CD14-positive monocyte (primary cell): Measurements from ENCODE around the gene KBTBD3. TPM values are rescaled to one million over a fixed set of nuclear protein-coding genes. Genes with fewer than 3 reads are reported as not detected.

ENCODE experiments used
- DNase-seq, 3 donors: peaks; one replicate each; pipeline ENCODE4 v3.0.0-alpha.2; 2011 to 2022
- H2AFZ ChIP-seq: 2 replicates; pipeline ENCODE4 v1.6.0; 2012; ENCODE audit warnings: mild to moderate bottlenecking, low read depth, low read length, inconsistent platforms; ENCODE audit not compliant: insufficient read depth, poor library complexity, severe bottlenecking
- H3K27ac ChIP-seq, 2 donors: 1 replicate in 1 of 2; 2 replicates in 1 of 2; pipeline ENCODE4 v1.5.1; 2012 to 2013; ENCODE audit warnings: low read length in 2 of 2, control low read depth in 1 of 2, inconsistent platforms in 1 of 2, low read depth in 1 of 2, mild to moderate bottlenecking in 1 of 2
- H3K27me3 ChIP-seq, 2 donors: one replicate each; pipeline versions ENCODE4 v1.6.0 to v1.6.1; 2011 to 2013; ENCODE audit warnings: low read length in 2 of 2; ENCODE audit not compliant: control insufficient read depth in 2 of 2, insufficient read depth in 2 of 2
- H3K36me3 ChIP-seq, 2 donors: replicated peaks in 1 of 2; 1 replicate in 1 of 2; 2 replicates in 1 of 2; pipeline versions ENCODE4 v1.5.1 to v1.6.1; 2012 to 2013; ENCODE audit warnings: low read length in 2 of 2, control low read depth in 1 of 2, inconsistent platforms in 1 of 2, mild to moderate bottlenecking in 1 of 2; ENCODE audit not compliant: insufficient read depth in 2 of 2, control insufficient read depth in 1 of 2
- H3K4me1 ChIP-seq, 2 donors: 1 replicate in 1 of 2; 2 replicates in 1 of 2; pipeline versions ENCODE4 v1.5.1 to v1.6.1; 2012 to 2013; ENCODE audit warnings: low read length in 2 of 2, control low read depth in 1 of 2, inconsistent platforms in 1 of 2, mild to moderate bottlenecking in 1 of 2, moderate library complexity in 1 of 2; ENCODE audit not compliant: insufficient read depth in 2 of 2, control insufficient read depth in 1 of 2
- H3K4me2 ChIP-seq: replicated peaks from 2 replicates; pipeline ENCODE3; 2012; ENCODE audit warnings: low read length, moderate library complexity, mild to moderate bottlenecking; ENCODE audit not compliant: poor library complexity, severe bottlenecking; ENCODE audit errors: extremely low read depth
- H3K4me3 ChIP-seq, 3 experiments: fragments of 200-600 bp in 1 of 3; sonication (generic) in 1 of 3; replicated peaks in 1 of 3; 1 replicate in 2 of 3; 2 replicates in 1 of 3; pipeline ENCODE4 v1.5.1; 2011 to 2013; ENCODE audit warnings: low read length in 3 of 3, mild to moderate bottlenecking in 3 of 3, control low read depth in 2 of 3, low read depth in 2 of 3, inconsistent platforms in 1 of 3, moderate library complexity in 1 of 3
- H3K79me2 ChIP-seq: 2 replicates; pipeline ENCODE4 v1.6.0; 2012; ENCODE audit warnings: mild to moderate bottlenecking, control low read depth, inconsistent platforms, low read length, moderate library complexity; ENCODE audit not compliant: insufficient read depth
- H3K9ac ChIP-seq: 2 replicates; pipeline ENCODE4 v1.6.0; 2017; ENCODE audit warnings: low read length, mild to moderate bottlenecking; ENCODE audit not compliant: insufficient read depth, poor library complexity, severe bottlenecking
- H3K9me3 ChIP-seq, 2 donors: replicated peaks in 1 of 2; 1 replicate in 1 of 2; 2 replicates in 1 of 2; pipeline versions ENCODE4 v1.5.1 to v1.6.1; 2012 to 2013; ENCODE audit warnings: low read length in 2 of 2, control low read depth in 1 of 2; ENCODE audit not compliant: control insufficient read depth in 1 of 2, insufficient read depth in 1 of 2
- H4K20me1 ChIP-seq: 2 replicates; pipeline ENCODE4 v1.6.0; 2012; ENCODE audit warnings: mild to moderate bottlenecking, low read length, control low read depth, moderate library complexity; ENCODE audit not compliant: insufficient read depth
- H3K27ac Mint-ChIP-seq, 7 donors: one replicate each; pipeline ENCODE4 v1.8.0; 2020; ENCODE audit warnings: mild to moderate bottlenecking in 7 of 7, mixed read lengths in 7 of 7, moderate library complexity in 6 of 7, inconsistent platforms in 2 of 7
- H3K27me3 Mint-ChIP-seq, 3 donors: one replicate each; pipeline ENCODE4 v1.8.0; 2021 to 2022; ENCODE audit warnings: low read depth in 3 of 3, mild to moderate bottlenecking in 3 of 3, mixed read lengths in 3 of 3, moderate library complexity in 3 of 3, inconsistent platforms in 1 of 3
- H3K36me3 Mint-ChIP-seq, 2 donors: one replicate each; pipeline ENCODE4 v1.8.0; 2020; ENCODE audit warnings: mixed read lengths in 2 of 2, inconsistent platforms in 1 of 2, mild to moderate bottlenecking in 1 of 2
- H3K4me1 Mint-ChIP-seq: one replicate; pipeline ENCODE4 v1.8.0; 2020; ENCODE audit warnings: mild to moderate bottlenecking, mixed read lengths
- H3K4me3 Mint-ChIP-seq, 2 donors: one replicate each; pipeline ENCODE4 v1.8.0; 2020; ENCODE audit warnings: mild to moderate bottlenecking in 2 of 2, mixed read lengths in 2 of 2, moderate library complexity in 1 of 2
- H3K9me3 Mint-ChIP-seq, 7 donors: one replicate each; pipeline ENCODE4 v1.8.0; 2020 to 2022; ENCODE audit warnings: mixed read lengths in 7 of 7, mild to moderate bottlenecking in 6 of 7, moderate library complexity in 6 of 7, inconsistent platforms in 2 of 7
- CTCF ChIP-seq: fragments of 200-600 bp; IDR thresholded peaks from one replicate; pipeline ENCODE4 v1.8.0; 2022; ENCODE audit warnings: antibody characterized with exemption, mild to moderate bottlenecking
- WGBS: methylation state at CpG from one replicate; pipeline ENCODE4 v1.1.5; 2013; ENCODE audit warnings: missing lambda C conversion rate; ENCODE audit not compliant: insufficient coverage; 5-methylcytosine and 5-hydroxymethylcytosine counted together
- intact Hi-C, 2 donors: fragments of 100-400 bp; cut with micrococcal nuclease; formaldehyde crosslinking; loops; one replicate each; pipeline versions ENCODE4 v1.15.0 to v1.15.1; 2023
- polyA plus RNA-seq, 3 donors: library from polyadenylated mRNA; depleted of rRNA in 1 of 3; unstranded in 2 of 3; stranded (reverse) in 1 of 3; fragments of 300-500 nt in 2 of 3; fragments of >200 nt in 1 of 3; fragmentation: Illumina TruSeq in 2 of 3; gene quantifications; 1 replicate in 2 of 3; 2 replicates in 1 of 3; pipeline ENCODE4 v1.2.3, GENCODE V29; 2012 to 2021

KBTBD3 gene
- polyA plus RNA-seq, 3 donors = 1.5 to 5.9 (median 2.6) TPM

DNA sequence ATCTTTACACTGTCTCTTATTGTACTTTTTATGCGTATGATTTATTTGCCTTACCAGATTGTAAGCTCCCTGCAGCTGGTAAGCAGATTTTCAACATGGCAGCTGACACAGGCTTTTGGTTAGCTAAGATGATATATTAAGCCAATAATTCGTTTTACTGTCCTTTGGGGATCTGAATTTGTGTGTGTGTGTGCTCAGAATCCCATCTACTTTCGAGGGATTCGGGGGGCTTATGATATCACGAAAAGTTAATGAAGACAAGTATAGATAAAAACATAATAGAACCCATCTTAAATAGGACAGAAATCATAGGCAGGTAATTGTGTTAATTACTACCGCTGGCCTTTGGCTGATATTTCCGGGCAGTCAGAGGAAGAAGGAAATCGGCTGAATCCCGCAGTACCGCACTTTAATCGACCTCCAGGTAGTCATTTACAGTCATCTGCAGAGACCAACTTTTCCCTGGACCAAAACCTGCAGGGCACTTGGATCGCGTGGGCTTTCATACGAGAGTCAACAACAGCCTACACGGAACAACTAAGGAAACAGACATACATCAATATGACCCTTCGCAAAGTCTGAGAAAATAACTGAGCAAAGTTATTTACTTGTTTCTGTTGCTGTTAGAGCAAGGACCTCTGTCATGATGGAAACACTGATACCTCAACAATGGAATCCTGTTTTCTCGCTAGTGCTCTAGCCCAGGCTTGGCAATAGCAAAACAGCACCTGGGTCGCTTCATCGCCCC is 802 bp downstream of the KBTBD3 start:
- Mint-ChIP-seq H3K27ac (peak overlapping the region; percentile 96 to 99 (median 98)), H3K9me3 (no peaks in the 10 kb centered on the region), H3K4me3 (peak overlapping the region; percentile 96 to 98), H3K36me3 (peaks cover 19% of the 10 kb centered on the region in 2 donors), H3K27me3 (no peaks in the 10 kb centered on the region), H3K4me1 (peaks cover 31% of the 10 kb centered on the region)
- Histone ChIP-seq H3K9me3 (no peaks in the 10 kb centered on the region), H3K4me3 (peak overlapping the region; percentile 87 to 88 (median 88)), H3K79me2 (peaks cover 32% of the 10 kb centered on the region), H3K27ac (peak overlapping the region; percentile 87 to 98), H2AFZ (peak overlapping the region; percentile 94), H3K36me3 (peaks cover 17 to 21% of the 10 kb centered on the region in 2 donors), H4K20me1 (peaks cover 5% of the 10 kb centered on the region), H3K27me3 (no peaks in the 10 kb centered on the region), H3K4me2 (peak overlapping the region; percentile 90), H3K9ac (peak overlapping the region; percentile 72), H3K4me1 (peaks cover 16 to 29% of the 10 kb centered on the region in 2 donors)
- intact Hi-C loops = loop anchor here (5.0 kb wide), 1 partner anchor 54 kb away; the partner anchor contains the start of gene MSANTD4 (in 2 of the 2)
- TF ChIP-seq CTCF = peak; percentile 9
- WGBS = 0% methylated on average over 12 of the region's 19 CpGs
- DNase-seq = peak in 1 of 3 donors; percentile 4

GRCh38 chr11:106072804-106073203 is 4.3 kb downstream of the KBTBD3 start:
- intact Hi-C loops = no loop called here
- Histone ChIP-seq H3K4me3 (no peak overlapping the region), H3K9ac (no peak overlapping the region), H3K36me3 (no peaks in the 10 kb centered on the region), H3K9me3 (no peaks in the 10 kb centered on the region), H3K79me2 (peaks cover 3% of the 10 kb centered on the region), H4K20me1 (no peaks in the 10 kb centered on the region), H3K4me1 (peaks cover 7 to 12% of the 10 kb centered on the region in 2 donors), H2AFZ (no peak overlapping the region), H3K4me2 (no peak overlapping the region), H3K27ac (no peak overlapping the region), H3K27me3 (no peaks in the 10 kb centered on the region)
- no peak overlapping the region for H3K4me3 Mint-ChIP-seq
- no peak for DNase-seq
- H3K9me3 Mint-ChIP-seq = peaks cover 0 to 2% (median 0%) of the 10 kb centered on the region in 7 donors
- H3K27me3 Mint-ChIP-seq = no peaks in the 10 kb centered on the region
- no CpG with 5 or more reads among the region's 1 CpG for WGBS
- no peak overlapping the region for H3K27ac Mint-ChIP-seq
- no peaks in the 10 kb centered on the region for H3K36me3 Mint-ChIP-seq
- no peak for TF ChIP-seq CTCF
- H3K4me1 Mint-ChIP-seq = peaks cover 9% of the 10 kb centered on the region
